ENCODE results near the gene TMEM115. TPM values are rescaled to one million over a fixed set of nuclear protein-coding genes. Genes with fewer than 3 reads are reported as not detected.

TMEM115 gene
- total and polyA plus RNA-seq, 9 of the 15 experiments (the other 6 are each of a cell fraction or from before 2014, with no cell fraction given): 1.6 to 26.9 (median 14.1) TPM

DNA sequence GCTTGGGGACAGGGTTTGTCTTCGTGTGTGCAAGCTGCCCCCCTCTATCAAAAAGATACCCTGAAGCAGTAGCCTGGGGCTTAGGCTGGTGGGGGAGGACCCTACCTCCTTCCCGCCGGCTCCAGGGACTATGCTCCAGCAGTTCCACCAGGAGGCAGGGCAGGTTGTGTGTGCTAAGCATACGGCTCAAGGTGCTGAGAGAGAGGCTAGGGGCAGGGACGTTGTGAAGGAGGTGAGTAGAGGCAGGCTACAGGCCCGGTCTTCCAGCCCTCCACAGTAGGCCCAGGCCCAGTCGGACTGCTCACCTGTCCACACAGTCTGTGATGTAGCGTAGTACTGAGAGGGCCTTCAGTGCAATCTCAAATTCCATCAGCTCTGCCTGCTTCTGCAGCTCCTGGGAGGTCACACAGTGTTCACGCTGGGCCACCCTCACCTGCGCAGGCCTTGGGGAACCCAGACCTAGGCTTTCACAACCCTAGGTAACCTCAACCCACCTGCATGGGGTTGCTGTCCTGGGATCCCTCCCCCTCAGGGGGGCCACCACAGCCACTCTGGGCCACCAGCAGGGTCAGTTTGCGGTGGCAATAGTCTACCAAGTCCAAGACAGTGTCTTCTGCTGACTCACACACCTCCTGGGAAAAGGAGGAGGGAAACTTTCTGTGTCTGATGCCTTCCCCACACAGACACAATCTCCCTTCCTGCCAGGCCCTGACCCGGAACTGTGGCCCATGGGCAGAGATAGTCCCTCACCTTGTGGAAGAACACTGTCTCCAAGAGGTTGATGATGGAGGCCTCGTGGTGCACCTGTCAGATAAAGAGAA, 16.3 kb downstream of the TMEM115 start:
- ChIA-PET CTCF (ENCODE audit: low intra/inter-chr PET ratio) (no interaction called here), POLR2A (interaction anchor here (0.6 to 1.7 kb wide), 2 partner anchors 12 to 15 kb away, joined by 3 to 5 read pairs; partner anchors contain the start of gene TUSC2)
- Histone ChIP-seq H2AFZ (ENCODE audit: low read depth, low read length) (no peak overlapping the region), H4K20me1 (replicated peaks; ENCODE audit: control insufficient read depth, insufficient read depth, low read length) (no peaks in the 10 kb centered on the region), H3K9me1 (ENCODE audit: control insufficient read depth, insufficient read depth, low read length) (peaks cover 3% of the 10 kb centered on the region), H3K9me3 (replicated peaks; ENCODE audit: control insufficient read depth, insufficient read depth, low read depth, low read length) (no peaks in the 10 kb centered on the region; the same call in 1 of the 2 replicates), H3K4me1 (replicated peaks in 1 of 2; ENCODE audit: control insufficient read depth in 2 of 2, insufficient read depth in 2 of 2, low read length in 2 of 2) (peaks cover 24 to 50% of the 10 kb centered on the region in 2 experiments; a peak in 4 of 5 replicates), H3K27me3 (ENCODE audit: control insufficient read depth in 2 of 2, insufficient read depth in 2 of 2, low read length in 2 of 2) (no peaks in the 10 kb centered on the region), H3K79me2 (ENCODE audit: control insufficient read depth, insufficient read depth, low read length) (peaks cover 28% of the 10 kb centered on the region), H3K27ac (ENCODE audit: extremely low read depth, low read depth, low read length) (peak overlapping the region; percentile 39; the same call in 1 of the 3 replicates), H3K9ac (ENCODE audit: insufficient read depth in 1 of 2, low read depth in 2 of 2, low read length in 2 of 2) (peak overlapping the region in 1 of 2 experiments; percentile 79; a peak in 2 of 4 replicates), H3K36me3 (ENCODE audit: control insufficient read depth, insufficient read depth, low read length) (peaks cover 8% of the 10 kb centered on the region; the same call in 2 of the 3 replicates), H3K4me2 (ENCODE audit: insufficient read depth, low read length) (no peak overlapping the region; the same call in 1 of the 2 replicates), H3K4me3 (no peak overlapping the region)
- TF ChIP-seq, protein P1, sequence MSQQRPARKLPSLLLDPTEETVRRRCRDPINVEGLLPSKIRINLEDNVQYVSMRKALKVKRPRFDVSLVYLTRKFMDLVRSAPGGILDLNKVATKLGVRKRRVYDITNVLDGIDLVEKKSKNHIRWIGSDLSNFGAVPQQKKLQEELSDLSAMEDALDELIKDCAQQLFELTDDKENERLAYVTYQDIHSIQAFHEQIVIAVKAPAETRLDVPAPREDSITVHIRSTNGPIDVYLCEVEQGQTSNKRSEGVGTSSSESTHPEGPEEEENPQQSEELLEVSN (IDR thresholded peaks at IDR 0.05; ENCODE audit: borderline replicate concordance in 1 of 2, extremely low read depth in 1 of 2, insufficient read depth in 1 of 2, insufficient read length in 1 of 2, low read depth in 1 of 2, low read length in 1 of 2, poor library complexity in 1 of 2, severe bottlenecking in 1 of 2): no peak
- peak; percentile 19; the same call in 1 of the 2 replicates for TF ChIP-seq CBFA2T3 (IDR thresholded peaks at IDR 0.05)
- TF ChIP-seq, protein P2, sequence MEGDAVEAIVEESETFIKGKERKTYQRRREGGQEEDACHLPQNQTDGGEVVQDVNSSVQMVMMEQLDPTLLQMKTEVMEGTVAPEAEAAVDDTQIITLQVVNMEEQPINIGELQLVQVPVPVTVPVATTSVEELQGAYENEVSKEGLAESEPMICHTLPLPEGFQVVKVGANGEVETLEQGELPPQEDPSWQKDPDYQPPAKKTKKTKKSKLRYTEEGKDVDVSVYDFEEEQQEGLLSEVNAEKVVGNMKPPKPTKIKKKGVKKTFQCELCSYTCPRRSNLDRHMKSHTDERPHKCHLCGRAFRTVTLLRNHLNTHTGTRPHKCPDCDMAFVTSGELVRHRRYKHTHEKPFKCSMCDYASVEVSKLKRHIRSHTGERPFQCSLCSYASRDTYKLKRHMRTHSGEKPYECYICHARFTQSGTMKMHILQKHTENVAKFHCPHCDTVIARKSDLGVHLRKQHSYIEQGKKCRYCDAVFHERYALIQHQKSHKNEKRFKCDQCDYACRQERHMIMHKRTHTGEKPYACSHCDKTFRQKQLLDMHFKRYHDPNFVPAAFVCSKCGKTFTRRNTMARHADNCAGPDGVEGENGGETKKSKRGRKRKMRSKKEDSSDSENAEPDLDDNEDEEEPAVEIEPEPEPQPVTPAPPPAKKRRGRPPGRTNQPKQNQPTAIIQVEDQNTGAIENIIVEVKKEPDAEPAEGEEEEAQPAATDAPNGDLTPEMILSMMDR (IDR thresholded peaks at IDR 0.05 in 2 of 3, conservative IDR thresholded peaks at IDR 0.05 in 1 of 3; ENCODE audit: insufficient read depth in 2 of 3, low read depth in 1 of 3, low read length in 3 of 3): peak; percentile 26 to 34 (median 32); a peak in 5 of 6 replicates
- 0 out of 2 replicates have a peak, but pooled peaks have one; percentile 11 for TF ChIP-seq SMC3 (conservative IDR thresholded peaks at IDR 0.05; ENCODE audit: insufficient read depth, low read depth, low read length)
- TF ChIP-seq NFE2 (IDR thresholded peaks at IDR 0.05; ENCODE audit: low read depth): peak; percentile 60
- TF ChIP-seq, protein P3, sequence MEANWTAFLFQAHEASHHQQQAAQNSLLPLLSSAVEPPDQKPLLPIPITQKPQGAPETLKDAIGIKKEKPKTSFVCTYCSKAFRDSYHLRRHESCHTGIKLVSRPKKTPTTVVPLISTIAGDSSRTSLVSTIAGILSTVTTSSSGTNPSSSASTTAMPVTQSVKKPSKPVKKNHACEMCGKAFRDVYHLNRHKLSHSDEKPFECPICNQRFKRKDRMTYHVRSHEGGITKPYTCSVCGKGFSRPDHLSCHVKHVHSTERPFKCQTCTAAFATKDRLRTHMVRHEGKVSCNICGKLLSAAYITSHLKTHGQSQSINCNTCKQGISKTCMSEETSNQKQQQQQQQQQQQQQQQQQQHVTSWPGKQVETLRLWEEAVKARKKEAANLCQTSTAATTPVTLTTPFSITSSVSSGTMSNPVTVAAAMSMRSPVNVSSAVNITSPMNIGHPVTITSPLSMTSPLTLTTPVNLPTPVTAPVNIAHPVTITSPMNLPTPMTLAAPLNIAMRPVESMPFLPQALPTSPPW (CRISPR knock-in tag; IDR thresholded peaks at IDR 0.05): peak; percentile 40
- TF ChIP-seq NR1H2 (CRISPR knock-in tag; IDR thresholded peaks at IDR 0.05): no peak
- TF ChIP-seq DDX20 (tag; IDR thresholded peaks at IDR 0.05; ENCODE audit: low read depth): no peak
- TF ChIP-seq ZNF316 (IDR thresholded peaks at IDR 0.05): peak; percentile 27; the same call in 1 of the 2 replicates
- TF ChIP-seq C11orf30 (IDR thresholded peaks at IDR 0.05; ENCODE audit: low read depth): peak; percentile 60; the same call in 1 of the 2 replicates
- in situ Hi-C loops (cut with MboI): no loop called here
- intact Hi-C loops (cut with micrococcal nuclease): no loop called here
- DNase-seq (ENCODE audit: extremely low read depth in 1 of 4, low spot score in 3 of 4) (no peak), ATAC-seq (peak; percentile 37), FAIRE-seq (peak; percentile 48)
- 18% methylated on average over 8 of the region's 13 CpGs for WGBS (ENCODE audit: insufficient coverage, low coverage, missing lambda C conversion rate)
- no TSS peak for BruUV-seq (replicated peaks)
